Osteocyte (in vitro differentiated cells): ENCODE measurements around the gene ZBED6. TPM values are rescaled to one million over a fixed set of nuclear protein-coding genes. Genes with fewer than 3 reads are reported as not detected.

ENCODE experiments used
- DNase-seq: peaks from one replicate; pipeline ENCODE4 v3.0.0; 2021; ENCODE audit warnings: mixed read lengths; ENCODE audit not compliant: unreplicated experiment; ENCODE audit errors: extremely low spot score
- H3K27ac Mint-ChIP-seq: one replicate; pipeline ENCODE4 v1.8.0; 2021; ENCODE audit warnings: mild to moderate bottlenecking, mixed read lengths; ENCODE audit not compliant: unreplicated experiment
- H3K27me3 Mint-ChIP-seq: one replicate; pipeline ENCODE4 v1.8.0; 2021; ENCODE audit warnings: mixed read lengths; ENCODE audit not compliant: unreplicated experiment
- H3K36me3 Mint-ChIP-seq: one replicate; pipeline ENCODE4 v1.8.0; 2021; ENCODE audit warnings: mixed read lengths; ENCODE audit not compliant: unreplicated experiment
- H3K4me1 Mint-ChIP-seq: one replicate; pipeline ENCODE4 v1.8.0; 2021; ENCODE audit warnings: mixed read lengths; ENCODE audit not compliant: unreplicated experiment
- H3K4me3 Mint-ChIP-seq: one replicate; pipeline ENCODE4 v1.8.0; 2021; ENCODE audit warnings: mild to moderate bottlenecking, moderate library complexity, mixed read lengths; ENCODE audit not compliant: unreplicated experiment
- H3K9me3 Mint-ChIP-seq: one replicate; pipeline ENCODE4 v1.8.0; 2021; ENCODE audit warnings: mixed read lengths; ENCODE audit not compliant: unreplicated experiment
- CTCF ChIP-seq: fragments of 200-600 bp; sonication (generic); IDR thresholded peaks from 2 replicates; pipeline ENCODE4 v1.5.0; 2021; ENCODE audit warnings: antibody characterized with exemption, mild to moderate bottlenecking, moderate library complexity
- total RNA-seq: library from RNA; stranded (reverse); gene quantifications from 2 replicates; pipeline ENCODE4 v1.2.1, GENCODE V29; 2021

Gene ZBED6
- total RNA-seq, 1 donor from 2014 or later, result 43.4 TPM

GRCh38 chr1:203805689-203806088 is 10.3 kb downstream of the ZBED6 start:
- peak; percentile 17 for DNase-seq
- no peak overlapping the region for H3K4me3 Mint-ChIP-seq
- H3K27ac Mint-ChIP-seq, result no peak overlapping the region
- peaks cover 43% of the 10 kb centered on the region for H3K36me3 Mint-ChIP-seq
- no peaks in the 10 kb centered on the region for H3K9me3 Mint-ChIP-seq
- no peak for TF ChIP-seq CTCF
- no peaks in the 10 kb centered on the region for H3K27me3 Mint-ChIP-seq
- H3K4me1 Mint-ChIP-seq, result peaks cover 40% of the 10 kb centered on the region

GRCh38 chr1:203807196-203807595 is 11.8 kb downstream of the ZBED6 start:
- H3K36me3 Mint-ChIP-seq, result peaks cover 47% of the 10 kb centered on the region
- H3K4me3 Mint-ChIP-seq, result no peak overlapping the region
- H3K27me3 Mint-ChIP-seq, result no peaks in the 10 kb centered on the region
- H3K9me3 Mint-ChIP-seq, result no peaks in the 10 kb centered on the region
- H3K4me1 Mint-ChIP-seq, result peaks cover 32% of the 10 kb centered on the region
- peak overlapping the region; percentile 67 for H3K27ac Mint-ChIP-seq
- no peak for DNase-seq
- no peak for TF ChIP-seq CTCF

- H3K27me3 Mint-ChIP-seq, result no peaks in the 10 kb centered on the region
Measured at GRCh38 chr1:203813581-203814341, 18.3 kb downstream of the ZBED6 start.

GRCh38 chr1:203818399-203818798 is 23.0 kb downstream of the ZBED6 start:
- H3K9me3 Mint-ChIP-seq, result no peaks in the 10 kb centered on the region

More at GRCh38 chr1:203813581-203814341, 18.3 kb downstream of the ZBED6 start:
- H3K36me3 Mint-ChIP-seq, result peaks cover 44% of the 10 kb centered on the region
- no peak for TF ChIP-seq CTCF
- H3K9me3 Mint-ChIP-seq, result no peaks in the 10 kb centered on the region
- H3K27ac Mint-ChIP-seq, result peak overlapping the region; percentile 37
- H3K4me3 Mint-ChIP-seq, result no peak overlapping the region
- no peak for DNase-seq
- peaks cover 4% of the 10 kb centered on the region for H3K4me1 Mint-ChIP-seq

More at GRCh38 chr1:203818399-203818798, 23.0 kb downstream of the ZBED6 start:
- Mint-ChIP-seq H3K4me3 (no peak overlapping the region), H3K27me3 (no peaks in the 10 kb centered on the region), H3K27ac (no peak overlapping the region), H3K4me1 (no peaks in the 10 kb centered on the region), H3K36me3 (peaks cover 57% of the 10 kb centered on the region)
- DNase-seq, result no peak
- no peak for TF ChIP-seq CTCF
